Astrocyte of the spinal cord (primary cell): ENCODE results near the gene ZNF658.
"Not testable (repeated sequence)": the region's sequence is repeated elsewhere in the genome, so short reads cannot be mapped to it uniquely, and the experiment has no call there.

ENCODE experiments used
- DNase-seq: peaks from one replicate; pipeline ENCODE4 v3.0.0; 2011; ENCODE audit warnings: low read depth, low spot score
- H3K4me3 ChIP-seq: 2 replicates; pipeline ENCODE4 v1.5.1; 2011; ENCODE audit warnings: low read depth, mild to moderate bottlenecking, low read length, moderate library complexity
- in situ Hi-C: cut with HindIII; loops from 2 replicates; pipeline ENCODE4 v1.10.0; 2017; ENCODE audit warnings: low sequenced_read_pairs

ZNF658 gene

DNA sequence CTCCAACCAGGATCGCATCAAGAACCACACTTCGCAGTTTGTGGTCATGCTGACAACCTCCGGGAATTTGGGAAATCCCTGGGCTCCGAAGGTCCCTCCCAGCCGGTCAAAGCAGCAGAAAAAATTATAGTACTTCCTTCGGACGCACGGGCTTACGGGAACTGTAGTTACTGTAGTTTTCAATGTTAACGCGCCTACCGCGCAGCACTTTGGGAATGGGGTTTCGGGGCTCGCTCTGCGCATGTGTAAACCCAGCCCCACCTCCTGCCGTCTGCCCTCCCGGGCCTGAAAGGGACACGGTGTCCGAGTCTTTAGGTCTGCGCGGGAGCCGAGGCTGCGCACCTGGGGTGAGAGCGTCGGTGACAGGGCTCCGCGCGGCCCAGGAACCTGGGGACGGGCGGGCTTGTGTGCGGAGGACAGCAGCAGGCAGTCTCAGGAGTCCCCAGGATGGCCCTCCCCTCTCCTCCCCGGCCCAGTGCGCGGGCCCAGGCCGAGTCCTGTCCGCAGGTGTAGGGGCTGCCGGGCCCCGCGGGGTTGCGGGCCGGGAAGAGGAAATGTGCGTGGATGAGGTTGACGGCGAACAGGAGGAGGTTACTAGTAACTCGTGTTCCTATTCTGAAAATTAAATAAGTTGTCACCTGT, at the start of gene ZNF658:
ZNF658 (plus strand) TSS at position 236 of the 642 bp plus-strand sequence. CDS start 2,837 bp downstream, outside the sequence.
- peak within 1 kb of the TSS; percentile 54 for H3K4me3 ChIP-seq
- peak; percentile 96 for DNase-seq
- in situ Hi-C loops, result not testable (repeated sequence)

DNA sequence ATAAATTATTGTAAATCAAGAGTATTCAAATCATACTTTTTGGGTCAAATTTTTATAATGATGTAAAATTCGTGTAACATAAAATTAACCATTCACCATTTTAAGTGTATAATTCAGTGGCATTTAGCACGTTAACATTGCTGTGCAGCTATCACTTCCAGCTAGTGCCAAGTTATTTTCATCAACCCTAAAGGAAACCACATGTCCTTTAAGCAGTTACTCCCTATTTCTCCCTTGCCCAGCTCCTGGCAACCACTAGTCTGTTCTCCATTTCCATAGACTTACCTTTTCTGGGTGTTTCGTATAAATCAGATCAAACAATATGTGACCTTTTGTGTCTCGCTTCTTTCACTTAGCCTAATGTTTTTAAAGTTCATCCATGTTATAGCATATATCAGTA, 38.8 kb upstream of the ZNF658 start:
- H3K4me3 ChIP-seq, in situ Hi-C loops, DNase-seq: not testable (repeated sequence)

DNA sequence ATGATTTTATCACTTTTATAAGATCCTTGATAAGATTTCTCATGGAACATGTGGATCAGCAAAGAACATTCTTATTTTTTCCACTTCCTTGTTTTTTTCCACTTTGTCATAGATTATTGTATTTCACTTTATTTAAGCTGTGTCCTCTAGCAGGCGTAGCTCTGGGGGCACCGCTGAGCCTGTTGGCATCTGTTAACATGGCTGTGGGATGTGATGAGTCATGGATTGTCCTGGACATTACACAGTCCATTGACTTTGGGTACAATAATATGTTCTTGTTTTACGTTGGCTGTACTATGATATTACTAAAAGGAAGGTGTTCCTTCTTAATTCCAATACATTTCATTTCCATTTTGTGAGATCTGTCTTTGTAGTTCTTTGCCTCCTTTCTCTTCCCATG, 31.9 kb upstream of the ZNF658 start:
- in situ Hi-C loops, H3K4me3 ChIP-seq, DNase-seq: not testable (repeated sequence)

DNA sequence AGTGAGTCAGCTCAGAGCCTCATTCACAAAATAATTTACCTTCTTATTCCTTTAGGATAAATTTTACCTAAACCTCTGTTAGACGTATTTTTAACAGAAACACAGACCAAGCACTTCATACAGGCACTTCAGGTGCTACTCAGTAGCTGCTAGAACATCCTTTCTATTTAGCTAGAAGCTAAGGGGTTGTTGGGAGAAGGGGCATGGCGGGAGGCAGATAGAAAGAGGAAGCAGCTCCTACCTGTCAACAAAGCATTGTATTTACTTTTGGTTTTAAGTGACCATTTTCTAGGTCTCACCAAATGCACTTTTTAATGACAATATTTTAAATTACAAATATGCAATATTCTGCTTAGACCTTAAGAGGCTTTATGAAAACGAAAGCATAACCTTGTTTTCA, 19.9 kb upstream of the ZNF658 start:
- H3K4me3 ChIP-seq, DNase-seq, in situ Hi-C loops: not testable (repeated sequence)

DNA sequence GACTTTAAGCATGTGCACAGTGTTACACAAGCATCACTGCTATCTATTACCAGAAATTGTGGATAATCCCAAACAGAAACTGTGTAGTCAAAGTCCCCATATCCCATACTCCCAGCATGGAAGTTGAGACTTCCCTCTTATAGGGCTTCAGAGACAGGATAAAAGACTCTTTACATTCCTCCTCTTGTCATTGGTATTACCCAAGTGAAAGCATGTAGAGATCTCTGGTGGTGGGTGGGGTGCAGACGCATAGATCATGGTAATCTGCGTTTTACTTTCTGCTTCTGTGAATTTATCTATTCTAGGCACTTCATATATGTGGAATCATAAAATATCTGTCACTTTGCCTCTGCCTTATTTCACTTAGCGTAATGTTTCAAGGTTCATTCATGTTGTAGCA, 18.7 kb upstream of the ZNF658 start:
- DNase-seq, H3K4me3 ChIP-seq, in situ Hi-C loops: not testable (repeated sequence)

DNA sequence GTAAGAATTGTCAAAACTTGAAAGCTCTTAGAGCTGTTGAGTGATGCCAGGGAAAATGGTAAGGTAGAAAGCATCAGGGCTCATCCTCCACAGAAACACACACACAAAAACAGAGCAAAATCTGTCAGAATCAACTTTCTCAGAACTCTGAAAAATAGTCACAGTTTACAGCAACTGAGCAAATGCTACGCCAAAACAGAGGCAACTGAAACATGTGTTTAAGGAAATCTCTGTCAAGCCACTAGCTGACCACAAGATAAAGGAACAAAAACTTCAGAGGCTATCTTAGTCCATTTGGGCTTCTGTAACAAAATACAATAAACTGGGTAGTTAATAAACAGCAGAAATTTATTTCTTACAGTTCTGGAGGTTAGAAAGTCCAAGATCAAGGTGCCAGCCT, 10.2 kb upstream of the ZNF658 start:
- DNase-seq, H3K4me3 ChIP-seq, in situ Hi-C loops: not testable (repeated sequence)

DNA sequence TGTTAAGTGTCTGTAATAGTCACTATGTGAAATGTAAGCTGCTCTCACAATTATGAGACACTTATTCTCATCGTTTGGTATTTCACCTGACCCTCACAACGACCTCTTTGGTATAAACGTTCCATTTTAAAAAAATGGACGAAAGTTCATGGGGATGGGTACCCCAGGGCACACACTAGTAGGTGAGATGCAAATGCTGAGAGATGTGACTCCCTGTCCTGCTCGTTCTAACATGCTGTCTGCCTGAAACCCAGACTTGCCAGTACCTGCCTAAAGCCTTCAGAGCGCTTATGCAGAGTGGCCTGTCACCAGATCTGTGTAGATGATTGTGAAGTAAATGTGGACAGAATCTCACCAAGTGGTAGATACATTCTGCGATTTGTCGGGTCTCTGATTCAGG, 616 bp downstream of the ZNF658 start:
- in situ Hi-C loops, result not testable (repeated sequence)
- peak overlapping the region; percentile 54 for H3K4me3 ChIP-seq
- DNase-seq, result peak; percentile 8

DNA sequence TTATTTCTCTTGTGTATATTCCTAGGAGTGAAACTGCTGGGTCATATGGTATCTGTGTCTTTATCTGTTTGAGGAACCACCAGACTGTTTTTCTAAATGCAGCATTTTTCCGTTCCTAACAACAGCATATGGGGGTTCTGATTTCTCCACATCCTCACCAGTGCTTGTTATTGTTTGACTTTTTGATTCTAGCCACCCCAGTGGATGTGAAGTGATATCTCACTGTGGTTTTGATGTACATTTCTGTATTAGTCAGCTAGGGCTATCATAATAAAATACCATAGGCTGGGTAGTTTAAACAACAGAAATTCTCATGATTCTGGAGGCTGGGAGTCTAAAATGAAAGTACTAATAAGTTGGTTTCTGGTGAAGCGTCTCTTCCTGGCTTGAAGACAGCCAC, 9.0 kb downstream of the ZNF658 start:
- peak; percentile 32 for DNase-seq
- in situ Hi-C loops, H3K4me3 ChIP-seq: not testable (repeated sequence)

DNA sequence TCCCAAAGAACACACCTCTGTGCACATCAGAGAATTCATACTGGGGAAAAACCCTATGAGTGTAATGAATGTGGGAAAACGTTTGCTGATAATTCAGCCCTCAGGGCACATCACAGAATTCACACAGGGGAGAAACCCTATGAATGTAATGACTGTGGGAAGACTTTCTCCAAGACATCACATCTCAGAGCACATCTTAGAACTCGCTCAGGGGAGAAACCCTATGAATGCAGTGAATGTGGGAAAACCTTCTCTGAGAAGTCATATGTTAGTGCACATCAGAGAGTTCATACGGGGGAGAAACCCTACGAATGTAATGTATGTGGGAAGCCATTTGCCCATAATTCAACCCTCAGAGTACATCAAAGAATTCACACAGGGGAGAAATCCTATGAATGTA, 19.5 kb downstream of the ZNF658 start:
- DNase-seq, in situ Hi-C loops, H3K4me3 ChIP-seq: not testable (repeated sequence)

DNA sequence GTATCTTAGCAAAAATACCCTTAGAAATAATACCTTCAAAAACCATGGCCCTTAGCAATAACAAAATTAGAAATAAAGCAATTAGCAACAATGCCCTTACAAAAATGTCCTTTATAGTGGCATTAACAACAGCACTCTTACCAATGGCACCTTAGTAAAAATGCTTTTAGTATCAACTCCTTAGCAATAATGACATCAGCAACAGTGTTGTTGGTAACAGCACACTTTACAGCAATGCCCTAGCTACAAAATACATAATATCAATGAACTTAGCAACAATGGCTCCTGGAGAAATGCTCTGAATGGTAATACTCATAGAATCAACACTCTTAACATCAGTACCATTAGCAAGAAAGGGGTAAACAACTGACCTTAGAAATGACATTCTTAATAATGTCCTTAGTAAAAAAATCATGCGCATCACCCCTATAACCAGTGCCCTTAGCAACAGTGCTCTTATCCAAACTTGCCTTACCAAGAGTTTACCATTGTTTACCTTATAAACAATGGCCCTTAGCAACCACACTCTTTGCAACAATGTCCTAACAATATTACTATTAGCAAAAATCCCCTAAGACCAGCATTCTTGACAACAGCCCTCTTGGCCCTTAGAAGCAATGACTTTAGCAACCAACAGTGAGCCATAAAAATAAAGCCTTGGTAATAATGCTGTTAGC, 35.8 kb downstream of the ZNF658 start:
- DNase-seq, in situ Hi-C loops, H3K4me3 ChIP-seq: not testable (repeated sequence)

DNA sequence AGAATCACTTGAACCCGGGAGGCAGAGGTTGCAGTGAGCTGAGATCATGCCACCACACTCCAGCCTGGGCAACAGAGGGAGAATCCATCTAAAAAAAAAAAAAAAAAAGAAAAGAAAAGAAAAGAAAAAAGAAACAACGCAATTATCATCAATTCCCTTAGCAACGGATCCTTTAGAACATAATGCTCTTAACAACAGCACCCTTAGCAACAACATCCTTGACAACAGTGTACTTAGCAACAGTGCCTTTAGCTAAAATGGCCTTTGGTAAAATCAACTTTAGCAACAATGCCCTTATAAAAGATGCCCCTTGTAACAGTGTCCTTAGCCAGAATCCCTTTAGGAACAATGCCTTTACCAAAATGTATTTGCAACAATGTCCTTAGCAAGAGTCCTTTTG, 37.1 kb downstream of the ZNF658 start:
- H3K4me3 ChIP-seq, DNase-seq, in situ Hi-C loops: not testable (repeated sequence)

DNA sequence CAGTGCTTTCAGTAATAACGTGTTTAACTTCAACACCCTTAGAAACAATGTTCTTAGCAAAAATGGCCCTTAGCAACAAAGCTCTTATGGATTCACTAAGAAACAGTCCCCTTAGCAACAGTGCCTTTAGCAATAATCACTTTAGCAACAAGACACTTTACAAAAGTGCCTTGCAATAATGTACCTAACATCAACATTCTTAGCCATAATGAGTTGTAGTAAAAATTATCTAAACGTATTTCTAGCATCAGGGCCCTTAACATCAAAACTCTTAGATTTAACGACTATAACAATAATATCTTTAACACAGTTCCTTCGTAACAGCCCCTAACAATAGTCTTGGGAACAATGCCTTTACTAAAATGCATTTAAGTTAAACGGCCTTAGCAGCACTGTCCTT, 37.8 kb downstream of the ZNF658 start:
- in situ Hi-C loops, H3K4me3 ChIP-seq, DNase-seq: not testable (repeated sequence)

DNA sequence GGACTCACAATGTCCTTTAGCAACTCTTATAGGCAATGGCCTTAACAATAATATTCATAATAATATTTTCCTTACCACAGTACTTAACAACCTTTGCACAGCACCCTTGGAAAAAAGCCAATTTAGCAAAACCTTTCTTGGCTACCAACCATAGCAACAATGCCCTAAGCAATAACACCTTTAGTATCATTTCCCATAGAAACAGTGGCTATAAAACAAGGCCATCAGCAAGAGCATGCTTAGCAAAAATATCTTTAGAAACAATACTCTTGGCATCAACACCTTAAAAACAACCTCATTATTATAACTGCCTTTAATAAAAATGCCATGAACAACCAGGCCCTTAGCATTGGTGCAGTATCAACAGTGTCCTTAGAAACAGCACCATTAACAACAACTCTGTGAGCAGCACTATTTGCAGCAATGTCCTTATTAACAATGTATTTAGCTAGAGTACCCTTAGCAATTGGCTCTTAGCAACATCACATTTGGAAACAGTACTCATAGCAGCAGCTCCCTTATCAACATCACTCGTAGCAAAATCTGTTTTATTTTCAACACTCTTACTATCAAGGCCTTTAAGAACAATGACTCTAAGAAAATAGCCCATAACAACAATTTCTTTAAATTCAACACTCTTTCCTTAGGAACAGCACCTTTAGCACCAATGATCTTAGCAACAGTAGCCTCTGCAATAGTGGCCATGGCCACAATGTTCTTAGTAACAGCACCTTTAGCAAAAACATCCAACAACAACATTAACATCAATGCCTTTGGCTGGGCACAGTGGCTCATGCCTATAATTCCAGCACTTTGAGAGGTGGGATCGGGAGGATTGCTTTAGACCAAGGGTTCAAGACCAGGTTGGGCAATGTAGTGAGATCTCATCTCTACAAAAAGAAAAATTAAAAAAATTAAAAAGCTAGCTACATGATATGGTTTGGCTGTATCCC, 39.6 kb downstream of the ZNF658 start:
- DNase-seq, in situ Hi-C loops, H3K4me3 ChIP-seq: not testable (repeated sequence)

DNA sequence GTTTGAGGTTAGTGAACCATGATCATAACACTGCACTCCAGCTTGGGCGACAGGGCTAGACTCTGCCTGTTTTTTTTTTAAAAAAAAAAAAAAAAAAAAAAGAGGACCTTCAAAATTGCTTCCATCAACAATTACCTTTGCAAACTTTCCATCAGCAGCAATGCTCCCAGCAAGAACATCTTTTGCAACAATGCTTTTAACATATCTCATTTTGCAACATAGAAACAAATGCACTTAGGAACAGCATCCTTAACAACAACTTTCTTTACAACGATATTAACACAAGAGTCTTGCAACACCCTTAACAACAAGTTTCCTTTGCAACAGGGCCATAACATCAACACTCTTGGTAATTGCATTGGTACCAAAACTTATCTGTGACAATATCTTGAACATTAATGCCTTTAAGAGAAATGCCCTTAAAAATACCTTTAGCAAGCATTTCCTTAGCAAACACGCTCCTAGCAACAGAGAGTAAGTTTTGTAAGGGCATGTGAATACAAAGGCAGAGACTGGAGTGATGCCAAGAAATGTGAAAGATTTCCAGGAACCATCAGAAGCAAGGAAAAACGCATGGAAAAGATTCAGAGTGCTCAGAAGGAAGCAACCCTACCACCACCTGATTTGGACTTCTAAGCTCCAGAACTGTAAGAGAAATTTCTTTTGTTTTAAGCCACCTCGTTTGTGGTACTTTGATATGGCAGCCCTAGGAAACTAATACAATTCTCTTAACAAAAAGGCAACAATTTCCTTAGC, 42.1 kb downstream of the ZNF658 start:
- DNase-seq, result peak; percentile 31
- H3K4me3 ChIP-seq, in situ Hi-C loops: not testable (repeated sequence)

DNA sequence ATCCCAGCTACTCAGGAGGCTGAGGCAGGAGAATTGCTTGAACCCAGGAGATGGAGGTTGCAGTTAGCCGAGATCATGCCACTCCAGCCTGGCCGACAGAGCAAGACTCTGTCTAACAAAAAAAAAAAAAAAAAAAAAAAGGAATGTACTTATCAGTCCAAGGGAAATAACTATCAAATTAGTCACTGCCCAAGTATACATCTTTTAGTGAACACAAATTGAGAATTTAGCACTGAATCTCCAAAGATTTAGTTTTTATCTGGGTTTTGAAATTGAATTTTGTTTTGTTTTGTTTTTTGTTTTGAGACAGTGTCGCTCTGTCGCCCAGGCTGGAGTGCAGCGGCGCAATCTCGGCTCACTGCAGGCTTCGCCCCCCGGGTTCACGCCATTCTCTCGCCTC, 52.1 kb downstream of the ZNF658 start:
- DNase-seq, result peak; percentile 23
- in situ Hi-C loops, H3K4me3 ChIP-seq: not testable (repeated sequence)
